DOHH2 (cell line): ENCODE measurements around the gene ANKS1B.
"Not testable (repeated sequence)": the region's sequence is repeated elsewhere in the genome, so short reads cannot be mapped to it uniquely, and the experiment has no call there.

Experiments used
- CTCF ChIP-seq: fragments of 200-600 bp; sonication (generic); IDR thresholded peaks from one replicate; pipeline ENCODE4 v1.5.1; 2014; ENCODE audit warnings: antibody characterized with exemption, mild to moderate bottlenecking, low read depth, low read length; ENCODE audit not compliant: poor library complexity, severe bottlenecking
- EZH2phosphoT487 ChIP-seq: fragments of 200-600 bp; sonication (generic); IDR thresholded peaks from 2 replicates; pipeline ENCODE4 v1.6.1; 2017; ENCODE audit warnings: borderline replicate concordance, mild to moderate bottlenecking, antibody characterized with exemption, low read length, moderate library complexity, mixed read lengths

GRCh38 chr12:98755855-98756254, 1228.9 kb downstream of the ANKS1B start:
- TF ChIP-seq CTCF, EZH2phosphoT487: not testable (repeated sequence)
